ENCODE results near the gene MCMBP.
"Not testable (repeated sequence)": the region's sequence is repeated elsewhere in the genome, so short reads cannot be mapped to it uniquely, and the experiment has no call there.

MCMBP gene

GRCh38 chr10:119829429-119829828 is 43.2 kb downstream of the MCMBP start:
- no peak for DNase-seq (ENCODE audit: low spot score)

- no peak for DNase-seq (ENCODE audit: low spot score)
These were observed 45.2 kb downstream of the MCMBP start for GRCh38 chr10:119827430-119827829.

GRCh38 chr10:119826771-119827170 is 45.9 kb downstream of the MCMBP start:
- no peak for DNase-seq (ENCODE audit: low spot score)

GRCh38 chr10:119824299-119824698 is 48.3 kb downstream of the MCMBP start:
- DNase-seq (ENCODE audit: low spot score), result no peak

- DNase-seq (ENCODE audit: low spot score), result no peak
These were observed 51.5 kb downstream of the MCMBP start for GRCh38 chr10:119821182-119821581.

GRCh38 chr10:119818889-119819270 is 53.8 kb downstream of the MCMBP start:
- no peak for DNase-seq (ENCODE audit: low spot score)

DNA sequence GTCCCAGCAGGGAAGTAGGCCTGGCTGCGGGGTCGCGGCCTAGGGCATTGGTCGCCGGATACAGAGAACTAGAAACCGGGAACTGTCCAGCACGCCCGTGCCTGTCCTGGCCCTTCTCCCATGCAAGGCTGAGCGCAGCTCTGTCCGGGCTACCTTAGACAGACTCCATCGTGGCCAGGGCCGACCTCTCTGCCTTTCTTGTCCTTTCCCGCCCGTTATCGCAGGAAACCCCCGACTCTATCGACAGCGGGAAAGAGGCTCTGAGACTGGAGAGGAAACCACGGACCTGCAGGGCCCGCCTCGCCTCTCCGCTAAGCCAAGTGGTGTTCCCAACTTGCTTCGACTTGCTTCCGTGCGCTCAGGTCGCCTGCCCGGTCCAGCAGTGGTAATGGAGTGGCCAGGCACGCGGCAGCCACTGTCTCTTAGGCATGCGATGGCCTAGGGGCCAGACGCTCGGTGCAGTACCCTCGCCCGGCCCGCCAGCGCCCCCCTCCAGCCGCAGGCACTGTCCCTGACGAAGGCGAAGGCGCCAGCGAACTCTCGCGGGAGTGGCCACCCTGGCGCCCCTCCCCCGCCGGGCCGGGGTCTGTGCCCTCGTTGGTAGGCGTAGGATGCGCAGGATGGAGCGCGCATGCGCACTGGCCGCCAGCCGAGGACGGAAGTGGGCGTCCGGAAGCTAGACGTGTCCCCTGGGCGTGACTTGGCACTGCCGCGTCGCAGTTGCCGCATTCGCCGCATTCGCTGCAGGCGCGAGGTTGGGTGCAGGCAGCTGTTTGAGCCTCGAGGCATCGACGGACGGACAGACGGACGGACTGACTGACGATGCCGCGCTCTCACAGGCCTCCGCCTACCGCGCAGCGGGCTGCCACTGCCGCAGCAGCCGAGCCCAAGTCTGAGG is 54.4 kb downstream of the MCMBP start:
- peak; percentile 81 for DNase-seq (ENCODE audit: low spot score)

- no peak for DNase-seq (ENCODE audit: low spot score)
These were observed 57.0 kb downstream of the MCMBP start for GRCh38 chr10:119815671-119816070.

DNA sequence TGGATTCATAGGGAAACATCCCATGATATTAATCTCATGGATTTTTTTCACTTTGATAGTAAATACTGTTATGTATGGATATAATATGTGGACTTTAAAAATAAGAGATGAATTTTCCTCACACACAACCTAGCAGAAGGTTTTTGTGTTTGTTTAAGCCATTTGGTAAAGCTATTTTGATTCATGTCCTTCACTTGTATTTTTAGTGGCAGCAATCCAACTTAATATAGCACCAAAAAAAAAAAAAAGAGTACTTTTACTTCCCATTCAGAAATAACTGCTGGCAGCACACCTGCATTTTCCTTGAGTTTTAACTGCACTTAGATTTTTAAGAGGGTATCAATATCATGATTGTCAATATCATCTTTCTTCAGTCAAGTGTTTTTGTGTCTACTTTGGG is 60.0 kb downstream of the MCMBP start:
- DNase-seq (ENCODE audit: low spot score), result no peak

GRCh38 chr10:119811122-119811521 is 61.5 kb downstream of the MCMBP start:
- no peak for DNase-seq (ENCODE audit: low spot score)

- peak; percentile 70 for DNase-seq (ENCODE audit: low spot score)
These were observed 64.5 kb downstream of the MCMBP start for GRCh38 chr10:119807960-119808697.

DNA sequence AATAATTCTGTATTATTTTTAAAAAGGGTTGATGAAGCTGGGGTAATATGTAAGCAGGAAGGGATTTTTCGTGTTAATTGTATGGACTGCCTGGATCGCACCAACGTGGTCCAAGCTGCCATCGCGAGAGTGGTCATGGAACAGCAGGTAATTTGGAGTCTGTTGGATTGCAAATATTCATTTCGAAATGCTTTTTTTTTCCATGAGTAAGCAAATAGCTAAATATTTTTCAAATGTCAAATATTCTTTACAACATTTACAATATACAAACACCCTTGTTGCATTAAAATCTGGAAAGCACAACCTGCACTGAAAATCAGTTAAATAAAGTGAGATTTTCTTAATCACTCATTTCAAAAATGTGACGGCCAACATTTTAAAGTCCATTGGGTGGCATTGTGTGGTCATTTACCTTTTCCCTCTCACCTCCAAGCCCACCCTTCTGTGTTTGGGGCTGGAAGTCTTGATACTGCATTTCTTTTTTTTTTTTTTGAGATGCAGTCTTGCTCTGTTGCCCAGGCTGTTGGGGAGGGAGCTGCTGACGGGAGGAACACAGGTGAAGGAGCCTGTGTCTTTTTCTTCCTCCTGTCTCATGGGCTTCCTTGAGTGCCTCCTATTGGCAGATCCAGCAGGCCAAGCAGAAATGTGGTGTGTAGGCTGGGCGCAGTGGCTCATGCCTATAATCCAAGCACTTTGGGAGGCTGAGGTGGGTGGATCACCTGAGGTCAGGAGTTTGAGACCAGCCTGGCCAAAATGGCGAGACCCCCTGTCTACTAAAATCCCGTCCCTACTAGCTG is 66.1 kb downstream of the MCMBP start:
- DNase-seq (ENCODE audit: low spot score), result no peak

DNA sequence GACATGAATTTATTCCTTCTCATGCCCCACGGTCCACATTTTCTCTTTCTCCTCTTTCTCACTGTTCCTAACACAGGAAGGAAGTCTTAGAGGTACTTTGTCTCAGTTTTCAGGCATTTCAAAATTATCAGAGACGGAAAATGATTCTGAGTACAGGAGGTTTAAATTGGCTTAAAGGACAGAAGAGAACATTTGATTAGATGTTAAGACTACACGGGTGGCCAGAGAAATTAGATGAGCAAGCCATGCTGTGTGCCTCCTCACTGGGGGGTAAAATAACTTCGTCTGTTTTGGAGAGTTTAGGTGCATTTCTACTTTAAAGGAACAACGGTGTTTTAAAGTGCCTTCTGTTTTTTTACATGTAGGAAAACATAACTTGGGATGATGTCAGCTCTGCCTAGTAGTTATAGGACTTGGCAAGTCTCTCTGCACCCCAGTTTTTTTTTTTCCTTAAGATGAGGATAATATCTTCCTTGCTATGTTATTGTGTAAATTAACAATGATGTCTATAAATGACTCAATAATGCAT is 66.9 kb downstream of the MCMBP start:
- DNase-seq (ENCODE audit: low spot score), result no peak

DNA sequence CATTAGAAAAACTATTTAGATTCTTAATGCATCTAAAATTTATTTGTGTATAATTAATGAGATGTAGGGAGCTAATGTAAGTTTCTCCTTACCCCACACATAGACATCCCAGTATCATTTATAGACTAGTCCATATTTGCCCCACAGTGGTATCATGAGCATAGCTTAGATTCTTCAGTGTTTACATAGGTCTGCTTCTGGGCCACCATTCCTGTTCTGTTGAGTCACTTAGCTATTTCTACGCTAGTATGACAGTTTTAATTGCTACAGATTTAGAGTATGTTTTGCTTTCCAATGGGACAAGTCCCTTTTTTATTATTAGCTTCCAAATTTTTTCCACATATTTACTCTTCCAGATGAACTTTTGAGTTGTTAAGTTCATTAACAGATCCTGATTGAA is 69.4 kb downstream of the MCMBP start:
- peak; percentile 69 for DNase-seq (ENCODE audit: low spot score)

- no peak for DNase-seq (ENCODE audit: low spot score)
These were observed 70.6 kb downstream of the MCMBP start for GRCh38 chr10:119801998-119802538.

DNA sequence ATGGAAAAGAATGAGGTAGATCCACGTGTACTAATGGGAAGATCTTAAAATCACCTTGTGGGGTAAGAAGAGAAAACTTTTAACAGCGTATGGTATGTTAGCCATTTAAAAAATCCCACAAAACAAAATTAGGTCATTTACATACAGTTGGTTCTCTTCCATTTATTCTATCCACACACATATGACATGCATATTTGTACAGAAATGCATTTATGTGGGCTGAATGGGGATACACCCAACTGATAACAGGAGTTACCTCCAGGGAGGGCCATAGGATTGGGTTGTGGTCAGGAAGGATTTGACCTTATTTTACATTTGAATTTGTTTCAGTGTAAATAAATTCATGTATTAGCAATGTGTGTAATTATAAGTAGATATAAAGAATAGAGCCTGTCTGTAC is 71.5 kb downstream of the MCMBP start:
- DNase-seq (ENCODE audit: low spot score), result no peak

- no peak for DNase-seq (ENCODE audit: low spot score)
These were observed 76.6 kb downstream of the MCMBP start for GRCh38 chr10:119796039-119796438.

DNA sequence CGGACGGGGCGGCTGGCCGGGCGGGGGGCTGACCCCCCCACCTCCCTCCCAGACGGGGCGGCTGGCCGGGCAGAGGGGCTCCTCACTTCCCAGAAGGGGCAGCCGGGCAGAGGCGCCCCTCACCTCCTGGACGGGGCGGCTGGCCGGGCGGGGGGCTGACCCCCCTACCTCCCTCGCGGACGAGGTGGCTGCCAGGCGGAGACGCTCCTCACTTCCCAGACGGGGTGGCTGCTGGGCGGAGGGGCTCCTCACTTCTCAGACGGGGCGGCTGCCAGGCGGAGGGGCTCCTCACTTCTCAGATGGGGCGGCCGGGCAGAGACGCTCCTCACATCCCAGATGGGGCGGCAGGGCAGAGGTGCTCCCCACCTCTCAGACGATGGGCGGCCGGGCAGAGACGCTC is 77.5 kb downstream of the MCMBP start:
- DNase-seq (ENCODE audit: low spot score), result not testable (repeated sequence)

- no peak for DNase-seq (ENCODE audit: low spot score)
These were observed 86.4 kb downstream of the MCMBP start for GRCh38 chr10:119786117-119786769.

DNA sequence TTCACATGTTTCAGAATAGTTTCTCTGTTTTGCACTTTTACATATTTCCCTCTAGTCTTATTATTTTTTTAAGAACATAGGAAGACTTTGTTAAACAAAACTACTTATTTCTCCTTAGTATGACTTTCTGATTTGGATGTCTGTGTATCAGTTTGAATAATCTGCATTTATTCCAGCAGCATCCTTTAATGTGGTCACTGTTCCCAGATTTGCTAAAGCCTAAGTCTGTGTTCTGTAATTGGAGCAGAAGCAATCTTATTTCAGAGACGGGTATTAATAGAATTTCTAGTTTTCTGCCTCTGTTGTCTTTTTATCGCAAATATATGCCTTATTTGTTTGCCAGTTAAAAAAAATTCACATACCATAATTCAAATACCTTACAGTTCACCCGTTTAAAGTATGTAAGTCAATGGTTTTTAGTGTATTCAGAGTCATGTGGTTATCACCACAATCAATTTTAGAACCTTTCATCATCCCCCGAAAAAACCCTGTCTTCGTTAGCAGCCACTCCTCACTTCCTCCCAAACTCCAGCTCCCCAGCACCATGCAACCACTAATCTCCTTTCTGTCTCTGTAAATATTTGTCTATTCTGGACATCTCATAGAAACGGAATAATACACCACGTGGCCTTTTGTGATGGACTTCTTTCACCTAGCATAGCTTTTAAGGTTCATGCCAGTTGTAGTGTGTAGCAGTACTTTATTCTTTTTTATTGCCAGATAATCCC is 88.1 kb downstream of the MCMBP start:
- DNase-seq (ENCODE audit: low spot score), result no peak

DNA sequence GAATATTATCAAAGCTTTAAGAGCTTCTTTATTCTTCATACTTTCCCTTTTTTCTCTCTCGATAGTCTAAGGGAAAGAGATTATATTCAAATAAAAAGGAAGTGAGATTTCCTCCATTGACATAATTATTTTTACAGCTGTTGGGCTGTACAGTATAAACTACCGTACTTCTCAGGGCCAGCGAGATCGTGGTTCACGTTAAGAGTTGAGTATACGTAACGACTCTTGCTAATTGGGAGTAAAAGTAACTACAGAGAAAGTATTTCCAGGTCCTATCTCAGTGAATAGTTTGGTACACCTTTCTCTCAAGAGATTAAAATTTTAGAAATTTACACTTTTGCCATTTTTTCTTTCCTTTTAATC is 89.0 kb downstream of the MCMBP start:
- DNase-seq (ENCODE audit: low spot score), result no peak

Measured in GM03348 (cell line).